ENCODE measurements around the gene MRPL18.

- TF ChIP-seq EZH2 (IDR thresholded peaks at IDR 0.05) (no peak), POLR2AphosphoS5 (IDR thresholded peaks at IDR 0.05; ENCODE audit: borderline replicate concordance, low read depth, low read length) (peak; percentile 85), FOXP2 (optimal IDR thresholded peaks at IDR 0.05; ENCODE audit: control extremely low read depth, extremely low read length, insufficient read depth) (no peak)
Observed at GRCh38 chr6:159761873-159762680, 28.2 kb upstream of the MRPL18 start, which contains the start of gene ACAT2.

All from SK-N-MC (cell line).